PC-9 (cell line): ENCODE measurements around the gene CLIC2. TPM values are rescaled to one million over a fixed set of nuclear protein-coding genes. Genes with fewer than 3 reads are reported as not detected.
"Not testable (repeated sequence)": the region's sequence is repeated elsewhere in the genome, so short reads cannot be mapped to it uniquely, and the experiment has no call there.

Experiments
- BruUV-seq: library from RNA; stranded (reverse); fragments of 400-500 nt; replicated peaks from 2 replicates; lab custom pipeline; 2021; lab: Mats Ljungman, UMichigan
- CTCF ChIA-PET: fragments of 300-600 bp; sonication (Branson Sonifier 250); formaldehyde crosslinking; loops from one replicate; lab custom pipeline; 2022; ENCODE audit warnings: antibody characterized with exemption; lab: Charles Lee
- POLR2A ChIA-PET: fragments of 300-600 bp; sonication (Branson Sonifier 250); formaldehyde crosslinking; loops from one replicate; lab custom pipeline; 2022; ENCODE audit warnings: antibody characterized with exemption; ENCODE audit not compliant: unreplicated experiment; lab: Charles Lee
- DNase-seq, 2 experiments: peaks; one replicate each; pipeline versions ENCODE4 v3.0.0 to v3.0.0-alpha.2; 2015 to 2022; ENCODE audit warnings: mixed read lengths in 1 of 2
- H2AFZ ChIP-seq: fragments of 200-600 bp; sonication (generic); 2 replicates; pipeline ENCODE4 v1.8.1; 2017; ENCODE audit warnings: antibody characterized with exemption
- H3F3A ChIP-seq: fragments of 200-600 bp; sonication (generic); 2 replicates; pipeline ENCODE4 v1.8.1; 2017; ENCODE audit warnings: antibody characterized with exemption, mild to moderate bottlenecking, low read depth; ENCODE audit not compliant: insufficient read depth
- H3K27ac ChIP-seq: fragments of 200-600 bp; sonication (generic); 2 replicates; pipeline ENCODE4 v1.6.1; 2016; ENCODE audit warnings: mixed run types
- H3K27me3 ChIP-seq: fragments of 200-600 bp; sonication (generic); 2 replicates; pipeline ENCODE4 v1.6.1; 2016; ENCODE audit warnings: low read depth, mixed run types; ENCODE audit not compliant: insufficient read depth
- H3K36me3 ChIP-seq: fragments of 200-600 bp; sonication (generic); 2 replicates; pipeline ENCODE4 v1.6.1; 2016; ENCODE audit warnings: low read depth, mixed run types
- H3K4me1 ChIP-seq: fragments of 200-600 bp; sonication (generic); replicated peaks from 2 replicates; pipeline ENCODE4 v1.6.1; 2016; ENCODE audit warnings: mixed run types; ENCODE audit not compliant: insufficient read depth
- H3K4me2 ChIP-seq: fragments of 200-600 bp; sonication (generic); 2 replicates; pipeline ENCODE4 v1.6.1; 2017; ENCODE audit warnings: mixed run types
- H3K4me3 ChIP-seq: fragments of 200-600 bp; sonication (generic); 2 replicates; pipeline ENCODE4 v1.6.1; 2016; ENCODE audit warnings: mixed run types
- H3K79me2 ChIP-seq: fragments of 200-600 bp; sonication (generic); 2 replicates; pipeline ENCODE4 v1.6.1; 2017; ENCODE audit warnings: low read depth, mixed run types
- H3K9me2 ChIP-seq: fragments of 200-600 bp; sonication (generic); 2 replicates; pipeline ENCODE4 v1.8.1; 2017; ENCODE audit warnings: mild to moderate bottlenecking; ENCODE audit not compliant: insufficient read depth
- H3K9me3 ChIP-seq: fragments of 200-600 bp; sonication (generic); 2 replicates; pipeline ENCODE4 v1.8.1; 2016; ENCODE audit warnings: low read depth; ENCODE audit not compliant: insufficient read depth
- H4K20me1 ChIP-seq: fragments of 200-600 bp; sonication (generic); 2 replicates; pipeline ENCODE4 v1.8.1; 2017; ENCODE audit not compliant: insufficient read depth
- EZH2 ChIP-seq: fragments of 200-600 bp; sonication (generic); IDR thresholded peaks from 2 replicates; pipeline ENCODE4 v1.8.0; 2017; ENCODE audit warnings: antibody characterized with exemption, low read depth
- intact Hi-C: fragments of 100-400 bp; cut with micrococcal nuclease; formaldehyde crosslinking; loops from one replicate; pipeline ENCODE4 v1.10.0; 2022; ENCODE audit not compliant: unreplicated experiment
- total RNA-seq: library from RNA; stranded (reverse); gene quantifications from 2 replicates; pipeline ENCODE4 v1.2.3, GENCODE V29; 2021
- TF ChIP-seq, protein P1 (sequence below): fragments of 200-600 bp; sonication (generic); conservative IDR thresholded peaks from 2 replicates; pipeline ENCODE4 v1.6.1; 2017; ENCODE audit warnings: mixed run types, antibody characterized with exemption, mild to moderate bottlenecking, moderate library complexity

The CLIC2 gene
- total RNA-seq, 1 experiment from 2014 or later = 0.17 TPM

GRCh38 chrX:155279873-155280272 is 54.5 kb downstream of the CLIC2 start:
- no peak overlapping the region for H2AFZ ChIP-seq
- TF ChIP-seq EZH2 = no peak
- TF ChIP-seq, protein P1, sequence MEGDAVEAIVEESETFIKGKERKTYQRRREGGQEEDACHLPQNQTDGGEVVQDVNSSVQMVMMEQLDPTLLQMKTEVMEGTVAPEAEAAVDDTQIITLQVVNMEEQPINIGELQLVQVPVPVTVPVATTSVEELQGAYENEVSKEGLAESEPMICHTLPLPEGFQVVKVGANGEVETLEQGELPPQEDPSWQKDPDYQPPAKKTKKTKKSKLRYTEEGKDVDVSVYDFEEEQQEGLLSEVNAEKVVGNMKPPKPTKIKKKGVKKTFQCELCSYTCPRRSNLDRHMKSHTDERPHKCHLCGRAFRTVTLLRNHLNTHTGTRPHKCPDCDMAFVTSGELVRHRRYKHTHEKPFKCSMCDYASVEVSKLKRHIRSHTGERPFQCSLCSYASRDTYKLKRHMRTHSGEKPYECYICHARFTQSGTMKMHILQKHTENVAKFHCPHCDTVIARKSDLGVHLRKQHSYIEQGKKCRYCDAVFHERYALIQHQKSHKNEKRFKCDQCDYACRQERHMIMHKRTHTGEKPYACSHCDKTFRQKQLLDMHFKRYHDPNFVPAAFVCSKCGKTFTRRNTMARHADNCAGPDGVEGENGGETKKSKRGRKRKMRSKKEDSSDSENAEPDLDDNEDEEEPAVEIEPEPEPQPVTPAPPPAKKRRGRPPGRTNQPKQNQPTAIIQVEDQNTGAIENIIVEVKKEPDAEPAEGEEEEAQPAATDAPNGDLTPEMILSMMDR = no peak
- CTCF ChIA-PET = no interaction called here
- H3F3A ChIP-seq = no peaks in the 10 kb centered on the region
- H3K4me3 ChIP-seq = no peak overlapping the region
- no TSS peak for BruUV-seq
- H4K20me1 ChIP-seq = no peaks in the 10 kb centered on the region
- DNase-seq = no peak
- H3K79me2 ChIP-seq = no peaks in the 10 kb centered on the region
- intact Hi-C loops = no loop called here
- H3K36me3 ChIP-seq = no peaks in the 10 kb centered on the region
- no peak overlapping the region for H3K4me2 ChIP-seq
- H3K27ac ChIP-seq = no peak overlapping the region
- H3K9me3 ChIP-seq = no peaks in the 10 kb centered on the region
- no peaks in the 10 kb centered on the region for H3K4me1 ChIP-seq
- POLR2A ChIA-PET = no interaction called here
- H3K9me2 ChIP-seq = no peaks in the 10 kb centered on the region; the same call in 1 of the 2 replicates
- H3K27me3 ChIP-seq = no peaks in the 10 kb centered on the region

DNA sequence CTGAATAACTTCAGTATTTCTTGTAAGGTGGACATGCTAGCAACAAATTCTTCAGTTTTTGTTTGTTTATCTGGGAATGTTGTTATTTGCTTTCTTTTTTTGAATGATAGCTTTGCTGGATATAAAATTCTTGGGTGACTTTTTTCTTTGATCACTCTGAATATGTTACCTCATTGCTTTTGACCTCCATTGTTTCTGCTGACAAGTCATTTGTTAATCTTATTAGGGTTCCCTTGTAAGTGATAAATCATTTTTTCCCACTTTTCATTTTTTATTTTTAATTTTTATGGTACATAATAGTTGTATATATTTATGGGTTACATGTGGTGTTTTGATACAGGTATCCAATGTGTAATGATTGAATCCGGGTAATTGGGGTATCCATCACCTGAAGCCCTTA is 63.4 kb downstream of the CLIC2 start:
- DNase-seq = no peak
- Histone ChIP-seq H3K4me3 (no peak overlapping the region), H3K9me2 (no peaks in the 10 kb centered on the region), H4K20me1 (no peaks in the 10 kb centered on the region), H3K27ac (no peak overlapping the region), H2AFZ (no peak overlapping the region), H3K27me3 (no peaks in the 10 kb centered on the region), H3K4me1 (no peaks in the 10 kb centered on the region), H3K4me2 (no peak overlapping the region), H3K36me3 (no peaks in the 10 kb centered on the region), H3K79me2 (no peaks in the 10 kb centered on the region), H3F3A (no peaks in the 10 kb centered on the region), H3K9me3 (no peaks in the 10 kb centered on the region)
- intact Hi-C loops = no loop called here
- no TSS peak for BruUV-seq
- TF ChIP-seq, protein P1 = no peak
- no peak for TF ChIP-seq EZH2
- ChIA-PET POLR2A (no interaction called here), CTCF (no interaction called here)

DNA sequence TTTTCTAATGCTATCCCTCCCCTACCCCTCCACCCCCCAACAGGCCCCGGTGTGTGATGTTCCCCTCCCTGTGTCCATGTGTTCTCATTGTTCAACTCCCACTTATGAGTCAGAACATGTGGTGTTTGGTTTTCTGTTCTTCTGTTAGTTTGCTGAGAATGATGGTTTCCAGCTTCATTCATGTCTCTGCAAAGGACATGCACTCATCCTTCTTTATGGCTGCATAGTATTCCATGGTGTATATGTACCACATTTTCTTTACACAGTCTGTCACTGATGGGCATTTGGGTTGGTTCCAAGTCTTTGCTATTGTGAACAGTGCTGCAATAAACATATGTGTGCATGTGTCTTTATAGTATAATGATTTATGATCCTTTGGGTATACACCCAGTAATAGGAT is 66.4 kb downstream of the CLIC2 start:
- H3F3A ChIP-seq, H3K4me1 ChIP-seq, H3K4me3 ChIP-seq, BruUV-seq, POLR2A ChIA-PET, DNase-seq, H3K79me2 ChIP-seq, H3K9me3 ChIP-seq, H3K27ac ChIP-seq, H4K20me1 ChIP-seq, CTCF ChIA-PET, H3K27me3 ChIP-seq, H2AFZ ChIP-seq, intact Hi-C loops, H3K4me2 ChIP-seq, H3K9me2 ChIP-seq, H3K36me3 ChIP-seq: not testable (repeated sequence)

DNA sequence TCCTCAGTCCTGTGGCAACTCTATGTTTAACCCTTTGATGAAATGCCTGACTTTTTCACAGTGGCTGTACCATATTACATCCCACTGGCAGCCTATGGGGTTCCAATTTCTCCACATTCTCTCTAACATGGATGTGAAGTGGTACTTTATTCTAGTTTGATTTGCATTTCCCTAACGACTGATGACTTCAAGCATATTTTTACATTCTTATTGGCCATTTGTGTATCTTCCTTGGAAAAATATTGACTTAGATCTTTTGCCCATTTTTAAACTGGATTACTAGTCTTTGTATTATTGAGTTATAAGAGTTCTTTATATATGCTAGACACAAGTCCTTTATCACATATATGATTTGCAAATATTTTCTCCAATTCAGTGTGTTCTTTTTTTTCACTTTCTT is 68.0 kb downstream of the CLIC2 start:
- no peak overlapping the region for H3K27ac ChIP-seq
- H2AFZ ChIP-seq = no peak overlapping the region

More for the DNA sequence above, 68.0 kb downstream of the CLIC2 start:
- no peak for DNase-seq
- intact Hi-C loops = no loop called here
- Histone ChIP-seq H3K9me3 (no peaks in the 10 kb centered on the region), H3K27me3 (no peaks in the 10 kb centered on the region), H3K9me2 (no peaks in the 10 kb centered on the region), H3K4me3 (no peak overlapping the region), H3F3A (no peaks in the 10 kb centered on the region), H3K79me2 (no peaks in the 10 kb centered on the region), H4K20me1 (no peaks in the 10 kb centered on the region), H3K36me3 (no peaks in the 10 kb centered on the region), H3K4me2 (no peak overlapping the region), H3K4me1 (no peaks in the 10 kb centered on the region)
- TF ChIP-seq EZH2 = no peak
- TF ChIP-seq, protein P1 = no peak
- ChIA-PET CTCF (no interaction called here), POLR2A (no interaction called here)
- BruUV-seq = no TSS peak
